Measurements from ENCODE around the gene IGSF21.

- no peak for TF ChIP-seq NFE2L1 (CRISPR knock-in tag; IDR thresholded peaks at IDR 0.05)
- TF ChIP-seq NR3C1 (CRISPR knock-in tag; conservative IDR thresholded peaks at IDR 0.05; ENCODE audit: low read depth), result no peak
- TF ChIP-seq ATF3 (CRISPR knock-in tag; conservative IDR thresholded peaks at IDR 0.05), result no peak
- no peak for TF ChIP-seq CTCF (IDR thresholded peaks at IDR 0.05)
- TF ChIP-seq ZNF138 (CRISPR knock-in tag; conservative IDR thresholded peaks at IDR 0.05), result no peak
- TF ChIP-seq SP1 (CRISPR knock-in tag; conservative IDR thresholded peaks at IDR 0.05), result no peak
- TF ChIP-seq USF2 (CRISPR knock-in tag; IDR thresholded peaks at IDR 0.05), result no peak
- TF ChIP-seq SMAD4 (CRISPR knock-in tag; IDR thresholded peaks at IDR 0.05), result no peak
- no peak for TF ChIP-seq ATF6 (CRISPR knock-in tag; IDR thresholded peaks at IDR 0.05)
- TF ChIP-seq MXD4 (CRISPR knock-in tag; IDR thresholded peaks at IDR 0.05; ENCODE audit: borderline replicate concordance), result no peak
- no peak for TF ChIP-seq MYBL2 (CRISPR knock-in tag; IDR thresholded peaks at IDR 0.05)
These were observed 206.8 kb downstream of the IGSF21 start for GRCh38 chr1:18314399-18314798.

Measured in WTC11 (cell line).